GM18951 (cell line): Measurements from ENCODE around the gene CTDSPL2.
"Not testable (repeated sequence)": the region's sequence is repeated elsewhere in the genome, so short reads cannot be mapped to it uniquely, and the experiment has no call there.

Experiments used
- POLR2A ChIP-seq: IDR thresholded peaks from 4 replicates; pipeline ENCODE4 v1.6.1; 2011; ENCODE audit warnings: mild to moderate bottlenecking; ENCODE audit not compliant: insufficient read length, insufficient read depth; ENCODE audit errors: extremely low read depth
- in situ Hi-C: fragments of 300-500 bp; cut with MboI; formaldehyde crosslinking; loops from one replicate; pipeline ENCODE4 v1.12.0; 2022; ENCODE audit warnings: low sequenced_read_pairs, mixed read lengths, inconsistent platforms; ENCODE audit not compliant: unreplicated experiment

CTDSPL2 gene

GRCh38 chr15:44447772-44448376, 20.4 kb downstream of the CTDSPL2 start:
- in situ Hi-C loops = no loop called here
- TF ChIP-seq POLR2A = no peak

DNA sequence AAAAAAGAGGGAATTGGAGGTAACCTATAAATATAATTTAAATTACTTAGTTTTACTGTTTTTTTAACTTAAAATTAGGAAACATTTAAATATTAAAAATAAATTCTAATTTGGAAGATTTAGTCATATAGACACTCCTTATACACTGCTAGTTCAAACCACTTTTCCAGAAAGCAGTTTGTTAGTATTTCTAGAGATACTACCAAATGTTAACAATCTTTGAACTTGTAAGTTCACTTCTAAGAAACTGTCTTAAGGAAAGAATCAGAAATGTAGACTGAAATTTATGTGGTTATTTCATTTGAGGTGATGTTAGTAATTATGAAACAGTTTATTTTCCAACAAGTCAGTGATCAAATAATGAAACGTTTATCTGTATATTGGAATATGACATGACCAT, 22.7 kb downstream of the CTDSPL2 start:
- no peak for TF ChIP-seq POLR2A
- in situ Hi-C loops = no loop called here

DNA sequence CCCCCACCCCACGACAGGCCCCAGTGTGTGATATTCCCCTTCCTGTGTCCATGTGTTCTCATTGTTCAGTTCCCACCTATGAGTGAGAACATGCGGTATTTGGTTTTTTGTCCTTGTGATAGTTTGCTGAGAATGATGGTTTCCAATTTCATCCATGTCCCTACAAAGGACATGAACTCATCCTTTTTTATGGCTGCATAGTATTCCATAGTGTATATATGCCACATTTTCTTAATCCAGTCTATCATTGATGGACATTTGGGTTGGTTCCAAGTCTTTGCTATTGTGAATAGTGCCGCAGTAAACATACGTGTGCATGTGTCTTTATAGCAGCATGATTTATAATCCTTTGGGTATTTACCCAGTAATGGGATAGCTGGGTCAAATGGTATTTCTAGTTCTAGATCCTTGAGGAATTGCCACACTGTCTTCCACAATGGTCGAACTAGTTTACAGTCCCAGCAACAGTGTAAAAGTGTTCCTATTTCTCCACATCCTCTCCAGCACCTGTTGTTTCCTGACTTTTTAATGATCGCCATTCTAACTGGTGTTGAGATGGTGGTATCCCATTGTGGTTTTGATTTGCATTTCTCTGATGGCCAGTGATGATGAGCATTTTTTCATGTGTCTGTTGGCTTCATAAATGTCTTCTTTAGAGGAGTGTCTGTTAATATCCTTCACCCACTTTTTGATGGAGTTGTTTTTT, 26.3 kb downstream of the CTDSPL2 start:
- in situ Hi-C loops = not testable (repeated sequence)

DNA sequence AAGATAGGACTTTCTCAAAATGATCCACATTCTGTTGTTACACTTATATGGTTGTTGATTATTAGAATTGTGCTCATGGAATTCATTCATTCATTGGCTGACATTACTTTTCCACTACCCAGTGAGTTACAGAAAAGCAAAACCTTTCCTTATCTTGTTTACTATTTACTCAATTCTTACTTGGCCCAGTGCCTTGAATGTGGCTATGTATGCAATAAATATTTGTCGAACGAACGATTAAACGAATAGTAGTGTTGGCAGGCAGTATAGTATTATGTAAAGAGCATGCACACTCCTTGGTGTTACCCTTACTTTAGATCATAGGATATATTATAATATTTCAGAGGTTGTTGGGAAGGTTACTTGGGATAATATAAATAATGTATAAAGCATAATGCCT, 31.0 kb downstream of the CTDSPL2 start:
- TF ChIP-seq POLR2A = no peak
- in situ Hi-C loops = no loop called here

DNA sequence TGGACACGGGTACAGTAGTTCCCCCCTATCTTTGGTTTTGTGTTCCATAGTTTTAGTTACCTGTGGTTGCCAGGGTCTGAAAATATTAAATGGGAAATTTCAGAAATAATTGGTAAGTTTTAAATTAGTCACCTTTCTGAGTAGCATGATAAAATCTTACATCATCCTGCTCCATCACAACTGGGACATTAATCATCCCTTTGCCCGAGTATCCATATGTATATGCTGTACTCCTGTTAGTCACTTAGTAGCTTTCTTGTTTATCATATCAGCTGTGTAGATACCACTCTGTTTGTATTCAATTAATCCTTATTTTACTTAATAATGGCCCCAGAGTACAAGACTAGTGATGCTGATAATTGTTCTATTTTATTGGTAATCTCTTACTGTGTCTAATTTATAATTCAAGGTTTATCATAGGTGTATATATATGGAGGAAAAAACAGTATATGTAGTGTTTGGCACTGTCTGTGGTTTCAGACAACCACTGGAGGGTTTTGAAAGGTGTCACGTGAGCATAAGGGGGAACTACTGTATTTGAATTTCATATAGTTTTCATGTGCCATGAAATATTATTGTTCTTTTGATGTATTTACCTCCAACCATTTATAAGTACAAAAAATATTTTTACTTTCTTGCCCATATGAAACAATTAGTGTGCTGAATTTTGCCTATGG, 41.4 kb downstream of the CTDSPL2 start:
- no peak for TF ChIP-seq POLR2A
- in situ Hi-C loops = no loop called here

GRCh38 chr15:44471885-44472455, 44.5 kb downstream of the CTDSPL2 start:
- in situ Hi-C loops = no loop called here
- TF ChIP-seq POLR2A = no peak

DNA sequence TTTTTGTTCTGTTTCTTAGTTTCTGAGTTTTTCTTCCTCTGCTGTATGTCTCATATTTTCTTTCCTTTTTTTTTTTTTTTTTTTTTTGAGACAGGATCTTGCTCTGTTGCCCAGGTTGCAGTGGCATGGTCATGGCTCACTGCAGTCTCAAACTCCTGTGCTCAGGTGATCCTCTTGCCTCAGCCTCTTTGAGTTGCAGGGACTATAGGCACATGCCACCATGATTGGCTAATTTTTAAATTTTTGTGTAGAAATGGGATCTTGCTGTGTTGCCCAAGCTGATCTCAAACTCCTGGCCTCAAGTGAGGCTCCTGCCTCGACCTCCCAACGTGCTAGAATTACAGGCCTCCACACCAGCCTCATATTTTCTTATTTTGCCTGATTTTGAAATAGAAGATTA, 51.9 kb downstream of the CTDSPL2 start:
- in situ Hi-C loops = no loop called here
- no peak for TF ChIP-seq POLR2A

GRCh38 chr15:44482090-44482489, 54.7 kb downstream of the CTDSPL2 start:
- in situ Hi-C loops = no loop called here
- TF ChIP-seq POLR2A = no peak

DNA sequence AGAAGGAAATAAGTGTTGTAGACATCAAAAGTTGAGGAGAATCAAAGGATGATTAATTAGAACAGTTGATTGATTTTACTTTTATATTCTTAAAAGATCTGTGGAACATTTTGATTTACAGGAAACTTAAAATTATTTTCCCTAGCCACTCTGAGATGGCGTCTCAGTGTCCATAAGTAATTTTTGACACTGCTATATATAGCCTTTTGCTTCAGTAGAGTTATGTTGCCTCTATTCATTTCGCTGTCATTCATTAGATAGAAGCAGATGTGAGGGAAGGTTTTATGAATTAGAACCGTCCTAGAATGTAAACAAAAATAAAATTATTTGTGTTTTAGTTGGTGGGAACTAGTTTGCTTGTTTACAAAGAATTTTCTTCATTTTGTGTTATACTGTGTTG, 58.5 kb downstream of the CTDSPL2 start:
- no peak for TF ChIP-seq POLR2A
- in situ Hi-C loops = no loop called here

DNA sequence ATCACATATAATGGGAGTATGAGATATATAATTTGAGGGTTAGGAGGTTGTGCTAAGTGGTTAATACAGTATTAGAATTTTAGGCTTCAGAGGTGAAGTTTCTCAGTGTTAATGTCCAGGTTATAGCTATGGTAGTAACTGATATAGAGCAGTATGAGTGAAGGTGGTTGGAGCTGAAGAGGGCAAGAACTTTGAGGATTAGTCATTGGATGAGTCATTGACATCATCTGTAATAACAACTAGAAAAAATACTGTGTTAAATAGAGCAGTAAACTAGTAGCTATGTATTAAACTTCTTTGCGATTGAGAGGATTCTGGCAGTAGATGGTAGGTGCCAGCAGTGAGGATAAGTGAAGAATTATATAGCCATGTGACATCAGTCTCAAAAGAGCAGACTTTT, 62.0 kb downstream of the CTDSPL2 start:
- in situ Hi-C loops = no loop called here
- no peak for TF ChIP-seq POLR2A

DNA sequence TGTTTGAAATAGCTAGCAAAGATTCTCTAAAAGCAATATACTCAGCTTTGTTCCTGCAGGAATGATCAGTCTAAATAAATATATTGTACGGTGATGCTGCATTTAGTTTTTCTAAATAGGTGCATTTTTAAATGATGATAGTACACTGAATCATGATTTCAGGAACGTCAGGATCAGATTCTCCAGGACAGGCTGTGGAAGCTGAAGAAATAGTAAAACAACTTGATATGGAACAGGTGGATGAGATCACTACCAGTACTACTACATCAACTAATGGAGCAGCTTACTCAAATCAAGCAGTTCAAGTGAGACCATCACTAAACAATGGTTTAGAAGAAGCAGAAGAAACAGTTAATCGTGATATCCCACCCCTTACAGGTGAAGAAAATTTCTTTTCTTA, 63.2 kb downstream of the CTDSPL2 start:
- in situ Hi-C loops = no loop called here
- TF ChIP-seq POLR2A = no peak

GRCh38 chr15:44492040-44492439, 64.6 kb downstream of the CTDSPL2 start:
- no peak for TF ChIP-seq POLR2A

GRCh38 chr15:44492672-44493071, 65.2 kb downstream of the CTDSPL2 start:
- TF ChIP-seq POLR2A = no peak
- in situ Hi-C loops = no loop called here

More at GRCh38 chr15:44492040-44492439, 64.6 kb downstream of the CTDSPL2 start:
- in situ Hi-C loops = no loop called here

DNA sequence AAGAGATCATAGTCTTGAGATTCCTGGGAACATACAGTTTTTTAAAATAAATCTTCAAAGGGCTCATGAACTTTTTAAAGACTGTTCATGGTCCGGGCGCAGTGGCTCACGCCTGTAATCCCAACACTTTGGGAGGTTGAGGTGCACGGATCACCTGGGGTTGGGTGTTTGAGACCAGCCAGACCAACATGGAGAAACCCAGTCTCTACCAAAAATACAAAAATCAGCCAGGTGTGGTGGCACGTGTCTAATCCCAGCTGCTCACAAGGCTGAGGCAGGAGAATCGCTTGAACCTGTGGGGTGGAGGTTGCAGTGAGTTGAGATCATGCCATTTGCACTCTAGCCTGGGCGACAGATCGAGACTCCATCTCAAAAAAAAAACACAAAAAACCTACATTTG, 68.1 kb downstream of the CTDSPL2 start:
- no peak for TF ChIP-seq POLR2A

More for the DNA sequence above, 68.1 kb downstream of the CTDSPL2 start:
- in situ Hi-C loops = no loop called here
